GM18505 (cell line): ENCODE data around the gene SIRT2.
A peak's percentile ranks its signal among the peaks of the same experiment; 100 is the strongest.
"Not testable (repeated sequence)": the region's sequence is repeated elsewhere in the genome, so short reads cannot be mapped to it uniquely, and the experiment has no call there.

ENCODE experiments used
- ATAC-seq: cut with Tn5 transposase; IDR thresholded peaks from one replicate; pipeline ENCODE4 v1.9.1; 2021; ENCODE audit not compliant: unreplicated experiment
- POLR2A ChIP-seq: IDR thresholded peaks from 4 replicates; pipeline ENCODE4 v1.6.1; 2011; ENCODE audit warnings: borderline replicate concordance; ENCODE audit not compliant: insufficient read depth, insufficient read length; ENCODE audit errors: extremely low read depth

The SIRT2 gene

GRCh38 chr19:38878575-38879399, 20.6 kb downstream of the SIRT2 start:
- no peak for TF ChIP-seq POLR2A
- ATAC-seq: no peak

- TF ChIP-seq POLR2A: peak; percentile 87
- ATAC-seq: no peak
Observed at GRCh38 chr19:38877781-38878574, 21.4 kb downstream of the SIRT2 start, which contains the start of gene RINL. Gene RINL, minus strand, starts transcription at chr19:38878275. Its CDS starts 1,533 bp downstream, at chr19:38876742.

GRCh38 chr19:38875656-38876395, 23.6 kb downstream of the SIRT2 start:
- no peak for ATAC-seq
- no peak for TF ChIP-seq POLR2A

- not testable (repeated sequence) for ATAC-seq
Observed at GRCh38 chr19:38873400-38873799, 26.0 kb downstream of the SIRT2 start.

- no peak for ATAC-seq
- no peak for TF ChIP-seq POLR2A
Observed at GRCh38 chr19:38870612-38871011, 28.8 kb downstream of the SIRT2 start.

- ATAC-seq: peak; percentile 60
- peak; percentile 32 for TF ChIP-seq POLR2A
Observed at GRCh38 chr19:38869836-38870607, 29.4 kb downstream of the SIRT2 start.

GRCh38 chr19:38869160-38869835, 30.1 kb downstream of the SIRT2 start:
- TF ChIP-seq POLR2A: no peak

GRCh38 chr19:38868551-38868950, 30.9 kb downstream of the SIRT2 start:
- no peak for ATAC-seq

More at GRCh38 chr19:38869160-38869835, 30.1 kb downstream of the SIRT2 start:
- no peak for ATAC-seq

GRCh38 chr19:38867171-38867780, 32.1 kb downstream of the SIRT2 start:
- TF ChIP-seq POLR2A: no peak
- no peak for ATAC-seq

More at GRCh38 chr19:38868551-38868950, 30.9 kb downstream of the SIRT2 start:
- TF ChIP-seq POLR2A: no peak

- no peak for TF ChIP-seq POLR2A
- ATAC-seq: no peak
Observed at GRCh38 chr19:38862321-38863059, 36.9 kb downstream of the SIRT2 start.

GRCh38 chr19:38861368-38861767, 38.0 kb downstream of the SIRT2 start:
- ATAC-seq: no peak
- no peak for TF ChIP-seq POLR2A

GRCh38 chr19:38859631-38860204, 39.7 kb downstream of the SIRT2 start:
- not testable (repeated sequence) for ATAC-seq
